Measurements from ENCODE around the gene IZUMO4. TPM values are rescaled to one million over a fixed set of nuclear protein-coding genes. Genes with fewer than 3 reads are reported as not detected.

Gene IZUMO4
- total RNA-seq, 4 donors from 2014 or later = 1.5 to 86.1 (median 5.7) TPM

DNA sequence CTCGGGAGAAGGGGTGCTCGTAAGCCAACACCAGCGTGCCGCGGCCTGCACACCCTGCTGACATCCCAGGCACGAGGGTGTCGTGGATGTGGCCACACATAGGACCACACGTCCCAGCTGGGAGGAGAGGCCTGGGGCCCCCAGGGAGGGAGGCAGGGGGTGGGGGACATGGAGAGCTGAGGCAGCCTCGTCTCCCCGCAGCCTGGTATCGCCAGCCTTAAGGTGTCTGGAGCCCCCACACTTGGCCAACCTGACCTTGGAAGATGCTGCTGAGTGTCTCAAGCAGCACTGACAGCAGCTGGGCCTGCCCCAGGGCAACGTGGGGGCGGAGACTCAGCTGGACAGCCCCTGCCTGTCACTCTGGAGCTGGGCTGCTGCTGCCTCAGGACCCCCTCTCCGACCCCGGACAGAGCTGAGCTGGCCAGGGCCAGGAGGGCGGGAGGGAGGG is 2.4 kb downstream of the IZUMO4 start:
- DNase-seq = no peak
- Histone ChIP-seq H3K27ac (no peak overlapping the region), H3K9me3 (no peaks in the 10 kb centered on the region), H3K4me1 (peaks cover 0 to 5% of the 10 kb centered on the region in 2 donors), H3K27me3 (no peaks in the 10 kb centered on the region), H3K4me3 (no peak overlapping the region), H3K36me3 (no peaks in the 10 kb centered on the region)
- TF ChIP-seq, protein P1, sequence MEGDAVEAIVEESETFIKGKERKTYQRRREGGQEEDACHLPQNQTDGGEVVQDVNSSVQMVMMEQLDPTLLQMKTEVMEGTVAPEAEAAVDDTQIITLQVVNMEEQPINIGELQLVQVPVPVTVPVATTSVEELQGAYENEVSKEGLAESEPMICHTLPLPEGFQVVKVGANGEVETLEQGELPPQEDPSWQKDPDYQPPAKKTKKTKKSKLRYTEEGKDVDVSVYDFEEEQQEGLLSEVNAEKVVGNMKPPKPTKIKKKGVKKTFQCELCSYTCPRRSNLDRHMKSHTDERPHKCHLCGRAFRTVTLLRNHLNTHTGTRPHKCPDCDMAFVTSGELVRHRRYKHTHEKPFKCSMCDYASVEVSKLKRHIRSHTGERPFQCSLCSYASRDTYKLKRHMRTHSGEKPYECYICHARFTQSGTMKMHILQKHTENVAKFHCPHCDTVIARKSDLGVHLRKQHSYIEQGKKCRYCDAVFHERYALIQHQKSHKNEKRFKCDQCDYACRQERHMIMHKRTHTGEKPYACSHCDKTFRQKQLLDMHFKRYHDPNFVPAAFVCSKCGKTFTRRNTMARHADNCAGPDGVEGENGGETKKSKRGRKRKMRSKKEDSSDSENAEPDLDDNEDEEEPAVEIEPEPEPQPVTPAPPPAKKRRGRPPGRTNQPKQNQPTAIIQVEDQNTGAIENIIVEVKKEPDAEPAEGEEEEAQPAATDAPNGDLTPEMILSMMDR (IDR thresholded peaks at IDR 0.05) = no peak
- TF ChIP-seq POLR2A (IDR thresholded peaks at IDR 0.05) = no peak
- intact Hi-C loops (cut with DNase I; ENCODE audit: low total_unique reads) = no loop called here

DNA sequence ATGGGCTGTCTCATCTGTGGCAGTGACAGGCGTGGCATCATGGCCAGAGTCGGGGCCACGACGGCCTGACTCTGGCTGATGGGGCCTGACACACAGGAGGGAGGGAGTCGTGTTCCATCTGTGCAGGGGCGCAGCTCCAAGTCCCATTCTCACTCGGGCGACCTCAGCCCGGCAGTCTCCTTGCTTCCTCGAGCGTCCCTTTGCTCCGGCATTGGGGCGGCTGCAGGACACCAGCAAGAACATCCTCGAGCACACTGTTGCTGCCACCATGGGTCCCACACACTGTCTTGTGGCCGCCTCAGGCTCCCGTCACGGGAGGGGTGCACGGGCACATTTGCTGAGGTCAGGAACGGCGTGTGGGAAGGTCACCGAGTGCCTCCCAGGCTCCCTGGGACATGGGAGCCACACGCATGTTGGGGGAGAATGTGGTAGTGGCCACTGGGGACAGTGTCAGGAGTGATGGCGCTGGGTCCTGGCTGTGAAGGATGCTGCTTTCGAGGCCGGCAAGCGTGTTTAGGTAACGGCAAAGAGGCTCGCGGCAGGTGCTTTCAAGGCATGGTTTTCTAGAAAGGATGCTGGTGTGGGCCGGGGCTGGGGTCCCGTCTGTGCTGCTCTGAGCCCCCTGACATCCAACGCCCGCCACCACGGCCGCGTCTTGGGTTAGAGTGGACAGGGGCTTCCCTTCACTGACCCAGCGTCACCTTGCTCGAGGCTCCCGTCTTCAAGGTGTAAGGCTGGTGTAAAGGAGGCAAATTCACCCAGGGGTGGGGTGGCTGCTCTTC is 3.4 kb downstream of the IZUMO4 start:
- intact Hi-C loops (cut with DNase I; ENCODE audit: low total_unique reads) = no loop called here
- no peaks in the 10 kb centered on the region for H3K36me3 ChIP-seq
- no peak overlapping the region for H3K4me3 ChIP-seq
- H3K4me1 ChIP-seq = peaks cover 0 to 5% of the 10 kb centered on the region in 2 donors
- TF ChIP-seq, protein P1 (IDR thresholded peaks at IDR 0.05) = no peak
- no peak for TF ChIP-seq POLR2A (IDR thresholded peaks at IDR 0.05)
- H3K9me3 ChIP-seq = no peaks in the 10 kb centered on the region
- H3K27ac ChIP-seq = no peak overlapping the region
- no peak for DNase-seq
- no peaks in the 10 kb centered on the region for H3K27me3 ChIP-seq

DNA sequence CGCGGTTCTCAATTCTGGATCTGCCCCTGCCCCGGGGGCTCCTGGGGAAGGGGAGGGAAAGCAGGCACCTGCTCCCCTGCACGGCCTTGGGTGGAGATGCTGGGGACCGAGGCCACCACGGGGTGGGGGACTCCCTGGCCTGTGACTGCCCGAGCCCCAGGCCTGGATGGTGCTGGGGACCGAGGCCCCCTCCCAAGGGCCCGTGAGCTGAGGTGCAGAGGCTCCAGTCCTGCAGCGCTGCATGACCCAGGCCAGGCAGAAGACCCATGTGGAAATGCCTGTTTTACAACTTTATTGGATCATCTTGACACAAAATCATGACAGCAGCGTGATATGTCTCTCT is 4.0 kb downstream of the IZUMO4 start:
- Histone ChIP-seq H3K4me3 (no peak overlapping the region), H3K9me3 (no peaks in the 10 kb centered on the region), H3K36me3 (no peaks in the 10 kb centered on the region), H3K27me3 (no peaks in the 10 kb centered on the region), H3K4me1 (peaks cover 0 to 5% of the 10 kb centered on the region in 2 donors), H3K27ac (no peak overlapping the region)
- intact Hi-C loops (cut with DNase I; ENCODE audit: low total_unique reads) = no loop called here
- no peak for DNase-seq
- no peak for TF ChIP-seq POLR2A (IDR thresholded peaks at IDR 0.05)
- TF ChIP-seq, protein P1 (IDR thresholded peaks at IDR 0.05) = no peak

DNA sequence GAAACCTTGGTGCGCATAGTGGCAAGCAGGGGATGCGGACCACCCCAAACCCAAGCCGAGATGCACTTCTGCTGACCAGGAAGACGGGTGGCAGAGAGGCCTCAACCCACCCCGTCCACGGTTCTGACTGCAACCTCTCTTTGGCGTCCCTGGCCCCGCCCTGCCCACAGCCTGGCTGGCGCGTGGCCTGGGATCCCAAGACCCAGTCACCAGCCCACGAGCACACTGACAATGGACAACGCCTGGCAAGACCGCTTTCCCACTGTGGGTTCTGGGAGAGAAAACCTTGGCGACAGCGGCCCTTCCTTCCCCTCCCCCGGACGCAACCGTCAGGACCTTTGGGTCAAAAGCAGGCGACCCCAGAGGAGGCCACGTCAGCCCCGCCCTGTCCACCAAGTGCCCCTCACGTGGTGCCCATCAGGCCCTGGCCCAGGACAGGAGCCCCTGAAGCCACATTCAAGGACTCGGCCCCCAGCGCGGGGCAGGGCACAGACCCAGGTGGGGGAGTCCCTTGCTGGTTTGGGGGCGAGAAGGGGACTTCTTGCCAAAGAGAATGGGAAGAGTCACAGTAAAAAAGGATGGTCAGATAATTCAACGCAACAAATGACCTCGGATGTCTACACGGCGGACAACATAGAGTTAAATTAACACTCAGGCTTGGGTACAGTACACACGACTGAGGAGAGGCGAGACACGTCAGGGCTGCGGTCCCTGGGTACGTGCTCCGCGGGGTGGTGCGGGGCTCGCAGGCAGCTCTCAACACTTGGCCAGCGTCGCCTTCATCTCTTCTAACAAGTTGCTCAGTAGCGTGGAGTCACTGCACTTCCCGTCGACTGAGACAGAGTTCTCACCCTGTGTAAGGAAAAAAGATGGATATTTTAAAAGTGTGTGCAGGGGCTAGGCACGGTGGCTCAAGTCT is 5.0 kb downstream of the IZUMO4 start:
- H3K27ac ChIP-seq = no peak overlapping the region
- intact Hi-C loops (cut with DNase I; ENCODE audit: low total_unique reads) = no loop called here

More for the DNA sequence above, 5.0 kb downstream of the IZUMO4 start:
- no peaks in the 10 kb centered on the region for H3K9me3 ChIP-seq
- no peak overlapping the region for H3K4me3 ChIP-seq
- DNase-seq = no peak
- H3K4me1 ChIP-seq = peaks cover 0 to 5% of the 10 kb centered on the region in 2 donors
- no peaks in the 10 kb centered on the region for H3K36me3 ChIP-seq
- H3K27me3 ChIP-seq = no peaks in the 10 kb centered on the region
- no peak for TF ChIP-seq POLR2A (IDR thresholded peaks at IDR 0.05)
- TF ChIP-seq, protein P1 (IDR thresholded peaks at IDR 0.05) = no peak
